Measurements from ENCODE around the gene LDLR.
"Not testable (repeated sequence)": the region's sequence is repeated elsewhere in the genome, so short reads cannot be mapped to it uniquely, and the experiment has no call there.

The LDLR gene

GRCh38 chr19:11176466-11177193 is 87.4 kb downstream of the LDLR start:
- DNase-seq = no peak

GRCh38 chr19:11177592-11177991 is 88.3 kb downstream of the LDLR start:
- DNase-seq = no peak

- DNase-seq = not testable (repeated sequence)
Measured at GRCh38 chr19:11179145-11179465, 89.8 kb downstream of the LDLR start.

GRCh38 chr19:11179716-11180297 is 90.5 kb downstream of the LDLR start:
- no peak for DNase-seq

- DNase-seq = no peak
Measured at GRCh38 chr19:11180346-11180745, 91.1 kb downstream of the LDLR start.

- DNase-seq = not testable (repeated sequence)
Measured at GRCh38 chr19:11180975-11181374, 91.7 kb downstream of the LDLR start.

GRCh38 chr19:11181488-11181887 is 92.2 kb downstream of the LDLR start:
- peak; percentile 52 for DNase-seq

Measured in MV-4-11 (cell line).